ENCODE data around the gene PNMA6A. TPM values are rescaled to one million over a fixed set of nuclear protein-coding genes. Genes with fewer than 3 reads are reported as not detected.

Gene PNMA6A
- total and polyA plus RNA-seq, 10 of the 15 experiments (the other 5 are each of a cell fraction or from before 2014, with no cell fraction given), result 0.03 to 0.23 (median 0.15) TPM; not detected in 7

- no peaks in the 10 kb centered on the region for H3K79me2 ChIP-seq (ENCODE audit: control insufficient read depth, insufficient read depth, low read length)
- H3K36me3 ChIP-seq (ENCODE audit: control insufficient read depth in 2 of 2, insufficient read depth in 2 of 2, low read length in 1 of 2), result no peaks in the 10 kb centered on the region
- intact Hi-C loops (cut with micrococcal nuclease; ENCODE audit: unreplicated experiment) (loop anchor here (5.0 kb wide), 1 partner anchor 477 kb away; no protein-coding TSS in a partner anchor), in situ Hi-C loops (cut with MboI) (no loop called here)
- ATAC-seq (no peak), FAIRE-seq (no peak), DNase-seq (ENCODE audit: low read depth, low spot score) (no peak)
- H3K4me2 ChIP-seq (ENCODE audit: control insufficient read depth, insufficient read depth), result no peak overlapping the region
- ChIA-PET POLR2A (no interaction called here), SMC1A (ENCODE audit: uncharacterized antibody, unreplicated experiment) (no interaction called here), RAD21 (ENCODE audit: unreplicated experiment) (no interaction called here), CTCF (interaction anchor here (0.6 kb wide), 1 partner anchor 477 kb away, joined by 3 read pairs; no protein-coding TSS in a partner anchor)
- H3K9ac ChIP-seq (ENCODE audit: control insufficient read depth, insufficient read depth, low read length), result no peak overlapping the region
- no TSS peak for BruUV-seq (replicated peaks)
- WGBS (ENCODE audit: insufficient coverage, insufficient replicate concordance, low lambda C conversion rate, missing lambda C conversion rate), result 38% methylated on average over 10 of the region's 11 CpGs
- TF ChIP-seq ZBED1 (IDR thresholded peaks at IDR 0.05; ENCODE audit: borderline replicate concordance) (no peak), KLF5 (IDR thresholded peaks at IDR 0.05; ENCODE audit: partially characterized antibody) (no peak), JUND (IDR thresholded peaks at IDR 0.05; ENCODE audit: low read depth, low read length) (no peak), GATAD2B (conservative IDR thresholded peaks at IDR 0.05; ENCODE audit: low read depth) (no peak), MYC (IDR thresholded peaks at IDR 0.05; ENCODE audit: insufficient read depth, insufficient read length, insufficient replicate concordance, low read length, severe bottlenecking) (no peak), ZNF24 (IDR thresholded peaks at IDR 0.05) (no peak), BMI1 (IDR thresholded peaks at IDR 0.05; ENCODE audit: borderline replicate concordance) (no peak), RELB (IDR thresholded peaks at IDR 0.05; ENCODE audit: low read depth) (no peak), REST (IDR thresholded peaks at IDR 0.05; ENCODE audit: low read depth, low read length) (no peak), KDM1A (IDR thresholded peaks at IDR 0.05; ENCODE audit: borderline replicate concordance) (no peak), BCLAF1 (IDR thresholded peaks at IDR 0.05) (no peak)
- no peaks in the 10 kb centered on the region for H4K20me1 ChIP-seq (ENCODE audit: control insufficient read depth, insufficient read depth)
- no peaks in the 10 kb centered on the region; the same call in 2 of the 3 replicates for H3K9me3 ChIP-seq (replicated peaks; ENCODE audit: control insufficient read depth, insufficient read depth, low read length)
- no peaks in the 10 kb centered on the region for H3K27me3 ChIP-seq (replicated peaks in 1 of 2; ENCODE audit: control insufficient read depth in 2 of 2, insufficient read depth in 2 of 2, low read length in 1 of 2)
- H2AFZ ChIP-seq (ENCODE audit: control insufficient read depth, low read depth, low read length), result no peak overlapping the region
- no peaks in the 10 kb centered on the region for H3K4me1 ChIP-seq (ENCODE audit: control insufficient read depth, insufficient read depth, low read length)
- H3K27ac ChIP-seq (ENCODE audit: control insufficient read depth, insufficient read depth), result no peak overlapping the region
- H3K4me3 ChIP-seq, result no peak overlapping the region
These were observed 42.4 kb upstream of the PNMA6A start for GRCh38 chrX:153029875-153030274.

All from GM12878 (cell line).